ENCODE results near the gene PTH.

The PTH gene

GRCh38 chr11:13461291-13461690 is 34.5 kb downstream of the PTH start:
- in situ Hi-C loops (cut with MboI; ENCODE audit: low sequenced_read_pairs, unreplicated experiment): no loop called here
- DNase-seq (ENCODE audit: low spot score): no peak
- TF ChIP-seq CTCF (IDR thresholded peaks at IDR 0.05; ENCODE audit: borderline replicate concordance, control extremely low read depth, extremely low read depth, insufficient read depth, missing control alignments): no peak

- in situ Hi-C loops (cut with MboI; ENCODE audit: low sequenced_read_pairs, unreplicated experiment): no loop called here
- TF ChIP-seq CTCF (IDR thresholded peaks at IDR 0.05; ENCODE audit: borderline replicate concordance, control extremely low read depth, extremely low read depth, insufficient read depth, missing control alignments): no peak
- DNase-seq (ENCODE audit: low spot score): no peak
These were observed 44.9 kb downstream of the PTH start for GRCh38 chr11:13450832-13451397.

DNA sequence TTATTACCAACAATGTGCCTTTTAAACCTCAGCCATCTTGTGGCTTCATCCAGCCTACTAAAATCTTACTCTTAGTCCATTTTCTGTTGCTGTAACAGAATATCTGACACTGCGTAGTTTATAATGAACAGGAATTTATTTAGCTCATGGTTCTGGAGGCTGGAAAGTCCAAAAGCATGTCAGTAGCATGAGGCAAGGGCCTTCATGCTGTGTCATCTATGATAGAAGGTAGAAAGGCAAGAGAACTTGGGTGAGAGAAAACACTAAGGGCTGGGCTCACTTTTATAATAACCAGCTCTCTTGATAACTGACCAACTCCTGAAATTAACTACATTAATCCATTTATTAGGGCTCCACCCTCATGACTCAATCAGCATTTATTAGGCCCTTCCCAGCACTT is 46.3 kb downstream of the PTH start:
- no peak for TF ChIP-seq CTCF (IDR thresholded peaks at IDR 0.05; ENCODE audit: borderline replicate concordance, control extremely low read depth, extremely low read depth, insufficient read depth, missing control alignments)

DNA sequence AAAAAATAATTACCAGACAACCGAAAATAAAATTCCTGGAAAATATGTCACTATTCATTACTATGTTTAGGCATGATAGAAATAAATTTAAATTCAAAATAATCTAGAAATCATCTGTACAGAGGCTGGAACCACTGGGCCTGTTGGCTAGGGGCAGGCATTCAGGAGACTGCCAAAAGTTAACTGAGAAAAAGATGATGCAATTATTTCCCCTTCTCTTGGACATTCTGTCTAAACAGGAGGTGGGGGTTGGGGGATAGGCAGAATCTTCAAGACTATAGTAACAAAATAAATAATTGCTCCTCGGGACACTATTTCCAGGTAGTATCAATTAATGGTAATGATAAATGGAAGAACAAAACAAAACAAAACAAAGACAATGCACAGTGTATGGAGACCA is 46.9 kb downstream of the PTH start:
- DNase-seq (ENCODE audit: low spot score): no peak
- in situ Hi-C loops (cut with MboI; ENCODE audit: low sequenced_read_pairs, unreplicated experiment): no loop called here
- no peak for TF ChIP-seq CTCF (IDR thresholded peaks at IDR 0.05; ENCODE audit: borderline replicate concordance, control extremely low read depth, extremely low read depth, insufficient read depth, missing control alignments)

More for the DNA sequence above, 46.3 kb downstream of the PTH start:
- no peak for DNase-seq (ENCODE audit: low spot score)
- in situ Hi-C loops (cut with MboI; ENCODE audit: low sequenced_read_pairs, unreplicated experiment): no loop called here

- in situ Hi-C loops (cut with MboI; ENCODE audit: low sequenced_read_pairs, unreplicated experiment): no loop called here
- no peak for TF ChIP-seq CTCF (IDR thresholded peaks at IDR 0.05; ENCODE audit: borderline replicate concordance, control extremely low read depth, extremely low read depth, insufficient read depth, missing control alignments)
- no peak for DNase-seq (ENCODE audit: low spot score)
These were observed 49.4 kb downstream of the PTH start for GRCh38 chr11:13446444-13446843.

DNA sequence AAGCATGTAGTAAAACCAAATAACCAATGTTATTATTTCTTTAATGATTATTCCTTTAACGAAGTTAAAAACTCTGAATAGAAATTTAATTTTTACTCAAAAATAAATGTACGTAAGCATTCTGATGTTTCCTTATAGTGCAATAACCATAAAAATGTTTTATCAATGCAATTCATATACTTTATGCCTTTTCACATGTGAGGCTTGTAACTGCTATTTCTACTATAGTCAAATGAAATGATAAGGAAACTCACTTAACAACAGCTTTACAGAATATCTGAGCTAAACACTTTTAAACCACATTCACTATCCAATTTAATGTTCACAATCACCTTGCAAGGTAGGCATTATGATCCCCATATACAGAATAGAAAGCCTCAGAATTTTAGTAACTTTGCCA is 50.2 kb downstream of the PTH start:
- DNase-seq (ENCODE audit: low spot score): no peak
- in situ Hi-C loops (cut with MboI; ENCODE audit: low sequenced_read_pairs, unreplicated experiment): no loop called here
- TF ChIP-seq CTCF (IDR thresholded peaks at IDR 0.05; ENCODE audit: borderline replicate concordance, control extremely low read depth, extremely low read depth, insufficient read depth, missing control alignments): no peak

Data from GM13976 (cell line).